GM12891 (cell line): Measurements from ENCODE around the gene TRAFD1.

Source experiments
- DNase-seq: peaks from one replicate; pipeline ENCODE4 v3.0.0; 2011; ENCODE audit warnings: low spot score; ENCODE audit not compliant: insufficient read length
- FAIRE-seq: peaks from 2 replicates; lab custom pipeline; 2011; peaks lifted over from hg19 to GRCh38; lab: Jason Lieb, UNC
- PAX5 ChIP-seq: IDR thresholded peaks from 2 replicates; pipeline ENCODE4 v1.6.1; 2011; ENCODE audit warnings: low read length, moderate library complexity, mild to moderate bottlenecking; ENCODE audit not compliant: insufficient read depth, severe bottlenecking
- POLR2A ChIP-seq: IDR thresholded peaks from 2 replicates; pipeline ENCODE4 v1.6.1; 2011; ENCODE audit warnings: low read depth, low read length, control low read depth
- POLR2AphosphoS5 ChIP-seq: IDR thresholded peaks from 2 replicates; pipeline ENCODE4 v1.6.1; 2011; ENCODE audit warnings: low read depth, low read length, control low read depth
- POU2F2 ChIP-seq: IDR thresholded peaks from 2 replicates; pipeline ENCODE4 v1.6.1; 2011; ENCODE audit warnings: low read depth, mild to moderate bottlenecking, control low read depth, low read length, moderate library complexity
- SPI1 ChIP-seq: IDR thresholded peaks from 2 replicates; pipeline ENCODE4 v1.6.1; 2011; ENCODE audit warnings: low read depth, low read length, control low read depth
- TAF1 ChIP-seq: IDR thresholded peaks from 2 replicates; pipeline ENCODE4 v1.6.1; 2011; ENCODE audit warnings: low read depth, low read length, control low read depth

Gene TRAFD1

GRCh38 chr12:112178796-112179195 is 53.4 kb downstream of the TRAFD1 start:
- TF ChIP-seq TAF1 (no peak), SPI1 (no peak), POU2F2 (no peak), PAX5 (no peak), POLR2A (no peak), POLR2AphosphoS5 (no peak)
- DNase-seq: no peak
- FAIRE-seq: no peak

GRCh38 chr12:112179341-112179740 is 54.0 kb downstream of the TRAFD1 start:
- DNase-seq: no peak
- FAIRE-seq: no peak
- TF ChIP-seq PAX5 (no peak), POLR2A (no peak), POLR2AphosphoS5 (no peak), TAF1 (no peak), POU2F2 (no peak), SPI1 (no peak)

GRCh38 chr12:112179916-112180315 is 54.6 kb downstream of the TRAFD1 start:
- no peak for FAIRE-seq
- no peak for DNase-seq
- TF ChIP-seq POU2F2 (no peak), SPI1 (no peak), TAF1 (no peak), POLR2AphosphoS5 (no peak), PAX5 (no peak), POLR2A (no peak)

DNA sequence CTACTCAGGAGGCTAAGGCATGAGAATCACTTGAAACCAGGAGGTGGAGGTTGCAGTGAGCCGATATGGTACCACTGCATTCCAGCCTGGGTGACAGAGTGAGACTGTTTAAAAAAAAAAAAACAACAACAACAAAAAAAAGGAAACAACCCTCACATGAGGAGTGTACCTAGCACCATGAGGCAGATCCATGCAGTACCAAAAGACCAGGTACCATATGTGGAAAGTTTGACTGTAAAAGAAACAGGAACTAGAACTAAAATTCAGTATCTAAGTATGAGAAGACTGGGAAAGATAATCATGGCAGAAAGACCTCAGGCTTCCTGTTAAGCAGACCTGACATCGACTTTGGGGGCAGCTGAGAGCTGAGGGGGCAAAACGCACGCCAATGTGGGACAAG is 55.1 kb downstream of the TRAFD1 start:
- DNase-seq: no peak
- TF ChIP-seq POLR2A (no peak), POLR2AphosphoS5 (no peak), TAF1 (no peak), POU2F2 (no peak), SPI1 (no peak)
- FAIRE-seq: no peak

- FAIRE-seq: no peak
- no peak for TF ChIP-seq SPI1
- TF ChIP-seq POLR2A: no peak
- no peak for DNase-seq
Measured at GRCh38 chr12:112182499-112182898, 57.1 kb downstream of the TRAFD1 start.

GRCh38 chr12:112183141-112184021 is 58.0 kb downstream of the TRAFD1 start:
- no peak for DNase-seq
- peak; percentile 16 for FAIRE-seq
- TF ChIP-seq SPI1 (peak; percentile 14; the same call in 1 of the 2 replicates), POU2F2 (0 out of 2 replicates have a peak, but pooled peaks have one; percentile 34), POLR2AphosphoS5 (no peak)

- FAIRE-seq (no peak), DNase-seq (no peak)
- TF ChIP-seq TAF1: no peak
- TF ChIP-seq POLR2AphosphoS5: no peak
- TF ChIP-seq POLR2A: no peak
- TF ChIP-seq PAX5: no peak
- TF ChIP-seq POU2F2: no peak
- TF ChIP-seq SPI1: no peak
Measured at GRCh38 chr12:112184056-112184887, 58.9 kb downstream of the TRAFD1 start.

DNA sequence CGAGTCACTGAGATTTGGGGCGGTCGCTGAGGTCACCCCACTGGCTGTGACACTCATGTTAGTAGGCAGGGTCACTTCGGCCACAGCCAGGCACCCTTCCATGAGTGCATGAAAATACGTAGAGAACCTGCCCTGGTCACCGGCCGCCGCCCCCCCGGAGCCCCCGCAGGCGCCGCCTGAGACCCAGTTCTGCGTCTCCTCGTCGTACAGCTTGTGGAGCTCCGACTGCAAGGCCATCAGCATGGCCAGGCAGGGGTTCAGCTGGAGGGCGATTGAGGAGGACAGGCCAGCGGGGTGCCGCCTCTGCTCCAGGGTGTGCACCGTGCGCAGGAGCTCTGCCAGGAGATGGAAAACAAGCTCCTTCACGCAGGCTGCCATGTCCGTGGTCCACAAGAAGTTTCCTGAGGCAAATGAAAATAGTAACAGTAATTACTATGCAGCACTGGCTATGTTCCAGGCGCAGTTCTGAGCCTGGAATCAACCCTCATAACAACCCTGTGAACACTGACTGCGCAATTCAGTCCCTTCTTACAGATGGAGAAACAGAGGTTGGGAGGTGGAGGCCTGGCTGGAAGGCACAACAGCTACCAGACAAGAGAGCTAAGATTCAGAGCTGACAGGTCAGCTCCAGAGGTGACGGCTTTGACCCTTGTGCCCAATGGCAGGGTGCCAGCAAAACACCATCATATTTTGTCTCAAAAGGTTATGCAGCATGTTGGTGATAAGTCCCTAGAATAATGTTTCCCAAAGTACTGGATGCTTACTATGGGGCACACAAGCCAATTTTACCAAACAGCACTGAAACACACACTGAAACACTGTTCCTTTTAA is 59.9 kb downstream of the TRAFD1 start:
- FAIRE-seq (no peak), DNase-seq (no peak)
- TF ChIP-seq POU2F2 (no peak), POLR2A (no peak), SPI1 (no peak), PAX5 (no peak), TAF1 (no peak), POLR2AphosphoS5 (no peak)

DNA sequence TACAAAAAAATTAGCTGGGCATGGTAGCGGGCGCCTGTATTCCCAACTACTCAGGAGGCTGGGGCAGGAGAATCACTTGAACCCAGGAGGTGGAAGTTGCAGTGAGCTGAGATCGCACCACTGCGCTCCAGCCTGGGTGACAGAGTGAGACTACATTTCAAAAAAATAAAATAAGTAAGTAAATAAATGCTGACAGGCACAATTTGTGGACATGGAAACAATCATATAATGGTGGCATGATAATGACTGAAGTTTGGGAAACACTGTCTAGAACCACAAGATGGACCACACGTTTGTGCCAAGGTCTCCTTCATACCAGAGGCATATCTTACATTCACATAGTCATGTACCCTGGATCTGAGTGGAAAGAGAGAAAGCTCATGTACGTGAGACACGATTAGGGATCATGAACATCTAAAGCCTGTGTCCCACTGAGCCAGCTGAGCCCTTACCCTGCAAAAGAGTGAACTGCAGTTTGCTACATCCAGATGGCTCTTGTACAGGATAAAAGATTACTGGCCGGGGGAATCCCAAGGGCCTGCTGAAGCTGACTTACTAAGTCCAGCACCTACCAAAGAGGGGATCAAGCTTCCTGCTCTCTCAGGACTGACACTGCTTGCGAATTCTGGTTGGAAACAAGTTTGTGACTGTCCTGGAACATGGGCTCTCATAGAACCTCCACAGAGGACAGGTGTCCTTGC is 62.9 kb downstream of the TRAFD1 start:
- FAIRE-seq (no peak), DNase-seq (no peak)
- no peak for TF ChIP-seq POLR2A
